Stimulated activated CD8-positive, alpha-beta memory T cell treated with anti-CD3 and anti-CD28 coated beads, Interleukin-15, amount 100 ng/mL, for 24 hours (primary cell): Measurements from ENCODE around the gene NWD2.

ENCODE experiments used
- DNase-seq: peaks from one replicate; pipeline ENCODE4 v3.0.0-alpha.2; 2020; ENCODE audit warnings: low read depth

The NWD2 gene

GRCh38 chr4:37441231-37442061 lies 196.9 kb downstream of the NWD2 start:
- DNase-seq, result no peak

GRCh38 chr4:37442062-37442323 lies 197.4 kb downstream of the NWD2 start:
- no peak for DNase-seq

GRCh38 chr4:37443137-37443536 lies 198.6 kb downstream of the NWD2 start:
- DNase-seq, result no peak

GRCh38 chr4:37445023-37445422 lies 200.5 kb downstream of the NWD2 start:
- no peak for DNase-seq

GRCh38 chr4:37446016-37446415 lies 201.5 kb downstream of the NWD2 start:
- no peak for DNase-seq

GRCh38 chr4:37447886-37448285 lies 203.3 kb downstream of the NWD2 start:
- no peak for DNase-seq

GRCh38 chr4:37450309-37450708 lies 205.8 kb downstream of the NWD2 start:
- DNase-seq, result no peak

GRCh38 chr4:37450911-37451310 lies 206.4 kb downstream of the NWD2 start:
- DNase-seq, result no peak

GRCh38 chr4:37451656-37452055 lies 207.1 kb downstream of the NWD2 start:
- DNase-seq, result no peak

- no peak for DNase-seq
Measured at GRCh38 chr4:37452952-37453280, 208.4 kb downstream of the NWD2 start.

GRCh38 chr4:37453281-37453998 lies 208.9 kb downstream of the NWD2 start:
- peak; percentile 22 for DNase-seq

GRCh38 chr4:37453999-37454800 lies 209.7 kb downstream of the NWD2 start:
- no peak for DNase-seq

- no peak for DNase-seq
Measured at GRCh38 chr4:37455301-37456131, 211.0 kb downstream of the NWD2 start.

- DNase-seq, result no peak
Measured at GRCh38 chr4:37461801-37462200, 217.3 kb downstream of the NWD2 start.

GRCh38 chr4:37463033-37463856 lies 218.7 kb downstream of the NWD2 start:
- DNase-seq, result no peak

GRCh38 chr4:37464373-37465128 lies 220.0 kb downstream of the NWD2 start:
- DNase-seq, result no peak

- no peak for DNase-seq
Measured at GRCh38 chr4:37465296-37465695, 220.8 kb downstream of the NWD2 start.

GRCh38 chr4:37465845-37466244 lies 221.3 kb downstream of the NWD2 start:
- no peak for DNase-seq

GRCh38 chr4:37467223-37467622 lies 222.7 kb downstream of the NWD2 start:
- no peak for DNase-seq

GRCh38 chr4:37467824-37468223 lies 223.3 kb downstream of the NWD2 start:
- DNase-seq, result no peak

- DNase-seq, result no peak
Measured at GRCh38 chr4:37469286-37469685, 224.7 kb downstream of the NWD2 start.
